Measurements from ENCODE around the gene NAALADL2.

DNA sequence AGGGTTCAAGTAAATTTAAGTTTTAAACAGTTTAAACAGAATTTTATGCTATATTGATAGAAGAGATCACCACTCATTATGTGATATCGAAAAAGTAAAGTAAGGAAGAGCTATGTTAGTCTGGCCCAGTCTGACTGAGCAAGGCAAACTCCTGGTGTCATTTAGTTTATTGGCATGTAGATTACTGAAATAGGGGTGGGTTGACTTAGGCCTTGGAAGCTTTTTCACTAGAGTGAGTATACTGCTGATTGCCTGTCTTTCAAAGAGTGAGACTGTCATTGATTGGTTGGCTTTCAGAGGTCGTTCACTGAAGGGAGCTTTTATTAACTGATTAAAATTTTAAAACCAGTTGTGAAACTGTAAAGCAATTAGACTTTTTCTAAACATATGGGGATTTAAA is 294.5 kb downstream of the NAALADL2 start:
- TF ChIP-seq CTCF (IDR thresholded peaks at IDR 0.05 in 4 of 5, conservative IDR thresholded peaks at IDR 0.05 in 1 of 5): no peak
- no peak for TF ChIP-seq POLR2A (IDR thresholded peaks at IDR 0.05)

Measured in gastrocnemius medialis (tissue), 4 donors.